SK-N-SH treated with all-trans-retinoic acid at 6 μM for 48 hours (cell line): ENCODE data around the gene TMTC2.
"Not testable (repeated sequence)": the region's sequence is repeated elsewhere in the genome, so short reads cannot be mapped to it uniquely, and the experiment has no call there.

ENCODE experiments used
- ATAC-seq: fragments of 200-7000 bp; cut with Tn5 transposase; 3 replicates; pipeline ENCODE4 v1.9.1; 2020; ENCODE audit warnings: mild to moderate bottlenecking, moderate library complexity
- ARNTL ChIP-seq: fragments of 450-650 bp; formaldehyde crosslinking; IDR thresholded peaks from 2 replicates; pipeline ENCODE4 v1.5.0; 2020; ENCODE audit warnings: low read depth, mild to moderate bottlenecking, moderate library complexity, borderline replicate concordance
- BACH2 ChIP-seq: fragments of 250-450 bp; sonication (Bioruptor Pico); IDR thresholded peaks from 2 replicates; pipeline ENCODE4 v1.9.0; 2021; ENCODE audit warnings: mild to moderate bottlenecking, borderline replicate concordance
- CREB5 ChIP-seq: fragments of 250-450 bp; sonication (Bioruptor Pico); IDR thresholded peaks from 2 replicates; pipeline ENCODE4 v1.5.1; 2020; ENCODE audit warnings: low read depth, mild to moderate bottlenecking, moderate library complexity
- CSDC2 ChIP-seq: fragments of 250-450 bp; sonication (Bioruptor Pico); IDR thresholded peaks from 2 replicates; pipeline ENCODE4 v1.5.0; 2020; ENCODE audit warnings: mild to moderate bottlenecking, moderate library complexity
- CSRNP3 ChIP-seq: fragments of 250-450 bp; sonication (Bioruptor Pico); IDR thresholded peaks from 2 replicates; pipeline ENCODE4 v1.5.1; 2021; ENCODE audit warnings: mild to moderate bottlenecking, moderate library complexity
- GLIS3 ChIP-seq: fragments of 250-450 bp; sonication (Bioruptor Pico); IDR thresholded peaks from 2 replicates; pipeline ENCODE4 v1.5.0; 2020; ENCODE audit warnings: mild to moderate bottlenecking, moderate library complexity
- ISL1 ChIP-seq: fragments of 250-450 bp; sonication (Bioruptor Pico); IDR thresholded peaks from 2 replicates; pipeline ENCODE4 v2.1.2; 2022; ENCODE audit warnings: mild to moderate bottlenecking, moderate library complexity
- OSR1 ChIP-seq: fragments of 250-450 bp; sonication (Bioruptor Pico); IDR thresholded peaks from 2 replicates; pipeline ENCODE4 v1.8.0; 2022; ENCODE audit warnings: moderate library complexity, mild to moderate bottlenecking, inconsistent platforms
- PATZ1 ChIP-seq: fragments of 250-450 bp; sonication (Bioruptor Pico); IDR thresholded peaks from 2 replicates; pipeline ENCODE4 v1.8.0; 2020; ENCODE audit warnings: mild to moderate bottlenecking, moderate library complexity, borderline replicate concordance
- POU6F1 ChIP-seq: fragments of 250-450 bp; sonication (Bioruptor Pico); IDR thresholded peaks from 2 replicates; pipeline ENCODE4 v1.8.0; 2021; ENCODE audit warnings: low read depth, mild to moderate bottlenecking, moderate library complexity, borderline replicate concordance
- RARB ChIP-seq: fragments of 250-450 bp; sonication (Bioruptor Pico); IDR thresholded peaks from 2 replicates; pipeline ENCODE4 v1.8.0; 2021; ENCODE audit warnings: mild to moderate bottlenecking, moderate library complexity
- SNAI2 ChIP-seq: fragments of 250-450 bp; sonication (Bioruptor Pico); IDR thresholded peaks from 2 replicates; pipeline ENCODE4 v1.5.0; 2020; ENCODE audit warnings: mild to moderate bottlenecking, moderate library complexity
- TCF4 ChIP-seq: fragments of 250-450 bp; sonication (Bioruptor Pico); IDR thresholded peaks from 2 replicates; pipeline ENCODE4 v1.8.0; 2021; ENCODE audit warnings: mild to moderate bottlenecking, moderate library complexity, borderline replicate concordance
- TOX ChIP-seq: fragments of 250-450 bp; sonication (Bioruptor Pico); IDR thresholded peaks from 2 replicates; pipeline ENCODE4 v1.8.0; 2021; ENCODE audit warnings: mild to moderate bottlenecking, moderate library complexity, borderline replicate concordance
- TSHZ2 ChIP-seq: fragments of 250-450 bp; sonication (Bioruptor Pico); IDR thresholded peaks from 2 replicates; pipeline ENCODE4 v1.5.0; 2020; ENCODE audit warnings: mild to moderate bottlenecking, moderate library complexity
- ZC3H10 ChIP-seq: fragments of 250-450 bp; sonication (Bioruptor Pico); IDR thresholded peaks from 2 replicates; pipeline ENCODE4 v1.5.1; 2021; ENCODE audit warnings: mild to moderate bottlenecking, moderate library complexity
- ZFP30 ChIP-seq: fragments of 450-650 bp; formaldehyde crosslinking; IDR thresholded peaks from 2 replicates; pipeline ENCODE4 v1.5.0; 2022; ENCODE audit warnings: mild to moderate bottlenecking, moderate library complexity
- ZNF565 ChIP-seq: fragments of 450-650 bp; formaldehyde crosslinking; conservative IDR thresholded peaks from 2 replicates; pipeline ENCODE4 v1.5.0; 2020; ENCODE audit warnings: low read depth, mild to moderate bottlenecking, moderate library complexity
- ZNF70 ChIP-seq: fragments of 450-650 bp; formaldehyde crosslinking; IDR thresholded peaks from 2 replicates; pipeline ENCODE4 v1.5.0; 2020; ENCODE audit warnings: mild to moderate bottlenecking, moderate library complexity
- ZNF8 ChIP-seq: fragments of 450-650 bp; formaldehyde crosslinking; IDR thresholded peaks from 2 replicates; pipeline ENCODE4 v1.5.0; 2020; ENCODE audit warnings: mild to moderate bottlenecking, moderate library complexity

TMTC2 gene

GRCh38 chr12:82758749-82759330 is 72.1 kb downstream of the TMTC2 start (continued):
- no peak for TF ChIP-seq SNAI2 (CRISPR knock-in tag)
- TF ChIP-seq ARNTL, result no peak
- no peak for TF ChIP-seq TCF4
- no peak for TF ChIP-seq RARB
- TF ChIP-seq GLIS3, result no peak
- TF ChIP-seq ZNF8 (CRISPR knock-in tag), result no peak
- no peak for TF ChIP-seq CSRNP3 (CRISPR knock-in tag)
- no peak for TF ChIP-seq ZFP30 (CRISPR knock-in tag)

- ATAC-seq, result no peak
- TF ChIP-seq ZNF565 (CRISPR knock-in tag) (no peak), ISL1 (no peak)
Observed at GRCh38 chr12:82760423-82760822, 73.7 kb downstream of the TMTC2 start.

GRCh38 chr12:82765206-82765605 is 78.5 kb downstream of the TMTC2 start:
- ATAC-seq, result not testable (repeated sequence)

- TF ChIP-seq TOX (CRISPR knock-in tag) (no peak), ARNTL (no peak), CREB5 (CRISPR knock-in tag) (no peak), ZNF565 (CRISPR knock-in tag) (no peak), ISL1 (0 out of 2 replicates have a peak, but pooled peaks have one; percentile 26), RARB (no peak), ZC3H10 (CRISPR knock-in tag) (no peak), PATZ1 (CRISPR knock-in tag) (no peak)
- ATAC-seq, result peak; percentile 34; the same call in 1 of the 3 replicates
Observed at GRCh38 chr12:82765971-82766705, 79.4 kb downstream of the TMTC2 start.

GRCh38 chr12:82774666-82775065 is 88.0 kb downstream of the TMTC2 start:
- TF ChIP-seq POU6F1 (no peak), OSR1 (CRISPR knock-in tag) (no peak), ISL1 (no peak), ZNF8 (CRISPR knock-in tag) (no peak), SNAI2 (CRISPR knock-in tag) (no peak), ARNTL (no peak)
- TF ChIP-seq, all 23 proteins: peak for 0
- ATAC-seq, result no peak

- ATAC-seq, result no peak
- TF ChIP-seq TSHZ2 (CRISPR knock-in tag), result no peak
- no peak for TF ChIP-seq CSRNP3 (CRISPR knock-in tag)
- TF ChIP-seq ZNF70, result no peak
- TF ChIP-seq ZNF8 (CRISPR knock-in tag), result no peak
- no peak for TF ChIP-seq CSDC2
- TF ChIP-seq OSR1 (CRISPR knock-in tag), result no peak
- no peak for TF ChIP-seq GLIS3
- TF ChIP-seq BACH2 (CRISPR knock-in tag), result no peak
- no peak for TF ChIP-seq SNAI2 (CRISPR knock-in tag)
- TF ChIP-seq CREB5 (CRISPR knock-in tag), result no peak
- TF ChIP-seq, all 23 proteins: peak for 0
Observed at GRCh38 chr12:82780517-82780916, 93.8 kb downstream of the TMTC2 start.
